SK-N-SH (cell line): Measurements from ENCODE around the gene ANKRD39. TPM values are rescaled to one million over a fixed set of nuclear protein-coding genes. Genes with fewer than 3 reads are reported as not detected.

Experiments
- CTCF ChIA-PET: fragments of 300-600, 350-600 bp; formaldehyde crosslinking; extraction: SDS; loops from one replicate; lab custom pipeline; 2021; lab: Yijun Ruan, JAX
- POLR2A ChIA-PET: fragments of 350-600 bp; sonication (Branson Sonifier 250); formaldehyde crosslinking; extraction: SDS; loops from one replicate; lab custom pipeline; 2020; ENCODE audit warnings: antibody characterized with exemption, inconsistent platforms; lab: Yijun Ruan, JAX
- DNase-seq: peaks from one replicate; pipeline ENCODE4 v3.0.0; 2012
- H2AFZ ChIP-seq: fragments of 200-600 bp; sonication (generic); 2 replicates; pipeline ENCODE4 v1.8.1; 2016; ENCODE audit warnings: antibody characterized with exemption, mild to moderate bottlenecking, low read depth
- H3F3A ChIP-seq: fragments of 200-600 bp; sonication (generic); replicated peaks from 2 replicates; pipeline ENCODE3; 2016; ENCODE audit warnings: antibody characterized with exemption, mild to moderate bottlenecking; ENCODE audit not compliant: insufficient read depth
- H3K27ac ChIP-seq, 2 experiments: fragments of 200-500 bp in 1 of 2; fragments of 200-600 bp in 1 of 2; sonication (Bioruptor generic) in 1 of 2; sonication (generic), shearing (Covaris generic) in 1 of 2; 2 replicates each; pipeline versions ENCODE4 v1.5.1 to v1.6.1; 2014 to 2016; ENCODE audit warnings: low read depth in 2 of 2, inconsistent platforms in 1 of 2, low read length in 1 of 2, mild to moderate bottlenecking in 1 of 2, mixed read lengths in 1 of 2
- H3K27me3 ChIP-seq: fragments of 200-600 bp; sonication (generic), shearing (Covaris generic); 2 replicates; pipeline ENCODE4 v1.6.1; 2016; ENCODE audit warnings: mixed run types; ENCODE audit not compliant: insufficient read depth
- H3K36me3 ChIP-seq, 2 experiments: fragments of 200-500 bp in 1 of 2; fragments of 200-600 bp in 1 of 2; sonication (Bioruptor generic) in 1 of 2; sonication (generic) in 1 of 2; replicated peaks in 1 of 2; 2 replicates each; pipeline versions ENCODE3 to v1.5.1; 2014 to 2016; ENCODE audit warnings: low read length in 1 of 2, mild to moderate bottlenecking in 1 of 2; ENCODE audit not compliant: insufficient read depth in 2 of 2, control insufficient read depth in 1 of 2
- H3K4me1 ChIP-seq, 2 experiments: fragments of 200-500 bp in 1 of 2; fragments of 200-600 bp in 1 of 2; sonication (Bioruptor generic) in 1 of 2; sonication (generic), shearing (Covaris generic) in 1 of 2; 2 replicates each; pipeline versions ENCODE4 v1.5.1 to v1.6.1; 2014 to 2016; ENCODE audit warnings: low read depth in 1 of 2, low read length in 1 of 2, mixed run types in 1 of 2; ENCODE audit not compliant: insufficient read depth in 2 of 2, control insufficient read depth in 1 of 2
- H3K4me2 ChIP-seq: fragments of 200-600 bp; sonication (generic), shearing (Covaris generic); 2 replicates; pipeline ENCODE4 v1.6.1; 2017; ENCODE audit warnings: mixed run types
- H3K4me3 ChIP-seq, 2 experiments: fragments of 200-500 bp in 1 of 2; fragments of 200-600 bp in 1 of 2; sonication (Bioruptor generic) in 1 of 2; sonication (generic), shearing (Covaris generic) in 1 of 2; 2 replicates each; pipeline versions ENCODE4 v1.5.1 to v1.8.1; 2014 to 2016; ENCODE audit warnings: low read depth in 2 of 2, inconsistent platforms in 1 of 2, low read length in 1 of 2, mild to moderate bottlenecking in 1 of 2, mixed read lengths in 1 of 2, moderate library complexity in 1 of 2
- H3K79me2 ChIP-seq: fragments of 200-600 bp; sonication (generic); 2 replicates; pipeline ENCODE4 v1.8.1; 2017; ENCODE audit warnings: mild to moderate bottlenecking; ENCODE audit not compliant: insufficient read depth
- H3K9ac ChIP-seq: fragments of 200-600 bp; sonication (generic); 2 replicates; pipeline ENCODE4 v1.6.1; 2017; ENCODE audit warnings: mixed run types
- H3K9me2 ChIP-seq: fragments of 200-600 bp; sonication (generic); 2 replicates; pipeline ENCODE4 v1.6.1; 2017; ENCODE audit warnings: mixed run types
- H3K9me3 ChIP-seq: fragments of 200-600 bp; sonication (generic); 2 replicates; pipeline ENCODE4 v1.6.1; 2017; ENCODE audit warnings: mixed run types, mild to moderate bottlenecking, moderate library complexity
- H4K20me1 ChIP-seq: fragments of 200-600 bp; sonication (generic); 2 replicates; pipeline ENCODE4 v1.6.1; 2017; ENCODE audit warnings: mild to moderate bottlenecking, mixed run types; ENCODE audit not compliant: insufficient read depth
- EP300 ChIP-seq, 2 experiments: IDR thresholded peaks; 2 replicates each; pipeline versions ENCODE4 v1.4.0 to v1.6.1; 2012; ENCODE audit warnings: borderline replicate concordance in 1 of 2, low read depth in 1 of 2, low read length in 1 of 2
- EZH2phosphoT487 ChIP-seq: fragments of 200-600 bp; sonication (generic); IDR thresholded peaks from 2 replicates; pipeline ENCODE4 v1.6.1; 2017; ENCODE audit warnings: low read depth, mixed run types, mild to moderate bottlenecking, antibody characterized with exemption, moderate library complexity, borderline replicate concordance
- FOXJ3 ChIP-seq: sonication (generic); formaldehyde crosslinking; IDR thresholded peaks from 2 replicates; pipeline ENCODE4 v1.5.1; 2020; ENCODE audit warnings: mild to moderate bottlenecking, missing genetic modification reagents
- GABPA ChIP-seq: IDR thresholded peaks from 2 replicates; pipeline ENCODE4 v1.4.0; 2012; ENCODE audit warnings: low read depth, mild to moderate bottlenecking
- GATA2 ChIP-seq: sonication (generic); formaldehyde crosslinking; IDR thresholded peaks from 2 replicates; pipeline ENCODE4 v1.5.0; 2020; ENCODE audit warnings: mild to moderate bottlenecking, missing genetic modification reagents
- JUND ChIP-seq: IDR thresholded peaks from 2 replicates; pipeline ENCODE4 v1.4.0; 2012
- MAX ChIP-seq: IDR thresholded peaks from 2 replicates; pipeline ENCODE4 v1.4.0; 2012; ENCODE audit warnings: low read depth
- NFIC ChIP-seq: IDR thresholded peaks from 2 replicates; pipeline ENCODE4 v1.4.0; 2012; ENCODE audit warnings: borderline replicate concordance
- POLR2AphosphoS5 ChIP-seq: IDR thresholded peaks from 2 replicates; pipeline ENCODE4 v1.6.1; 2012; ENCODE audit warnings: low read depth, low read length
- RAD21 ChIP-seq: IDR thresholded peaks from 2 replicates; pipeline ENCODE4 v1.6.1; 2012; ENCODE audit warnings: mild to moderate bottlenecking, low read length
- RCOR1 ChIP-seq: fragments of 150-350 bp; IDR thresholded peaks from 2 replicates; pipeline ENCODE4 v1.6.1; 2017; ENCODE audit warnings: antibody characterized with exemption, low read length
- RFX5 ChIP-seq: IDR thresholded peaks from 2 replicates; pipeline ENCODE4 v1.6.1; 2012; ENCODE audit warnings: mild to moderate bottlenecking, improper control_type of control experiment, low read length
- SMC3 ChIP-seq: IDR thresholded peaks from 2 replicates; pipeline ENCODE4 v1.6.1; 2012; ENCODE audit warnings: low read depth, low read length, improper control_type of control experiment
- TAF1 ChIP-seq: IDR thresholded peaks from 2 replicates; pipeline ENCODE4 v1.6.1; 2012; ENCODE audit warnings: low read depth, mild to moderate bottlenecking, low read length, moderate library complexity, borderline replicate concordance
- TCF12 ChIP-seq: IDR thresholded peaks from 2 replicates; pipeline ENCODE4 v1.4.0; 2012
- USF1 ChIP-seq: IDR thresholded peaks from 2 replicates; pipeline ENCODE4 v1.4.0; 2012; ENCODE audit warnings: low read depth, borderline replicate concordance
- USF2 ChIP-seq: fragments of 150-350 bp; IDR thresholded peaks from 2 replicates; pipeline ENCODE4 v1.6.1; 2017; ENCODE audit warnings: antibody characterized with exemption, low read length, low read depth, borderline replicate concordance
- WGBS: methylation state at CpG from one replicate; pipeline ENCODE4 v1.1.6; 2017; ENCODE audit warnings: low lambda C conversion rate; 5-methylcytosine and 5-hydroxymethylcytosine counted together
- polyA plus RNA-seq, 3 experiments: library from polyadenylated mRNA; depleted of rRNA; stranded (reverse); fragments of >200 nt; gene quantifications; 2 replicates each; pipeline ENCODE4 v1.2.3, GENCODE V29; 2012

Gene ANKRD39
- polyA plus RNA-seq, 1 of the 3 experiments (the other 2 are of a cell fraction) = 11.8 TPM

GRCh38 chr2:96866149-96866548, 8.3 kb upstream of the ANKRD39 start:
- 97% methylated on average over 10 of the region's 14 CpGs for WGBS
- H3K4me2 ChIP-seq = no peak overlapping the region
- TF ChIP-seq POLR2AphosphoS5 (no peak), FOXJ3 (CRISPR knock-in tag) (no peak), SMC3 (no peak), EZH2phosphoT487 (no peak), JUND (no peak), USF1 (no peak), EP300 (IDR thresholded peaks at IDR 0.05; ENCODE audit: borderline replicate concordance in 1 of 2, low read depth in 1 of 2, low read length in 1 of 2) (no peak), GABPA (no peak), MAX (no peak), RCOR1 (no peak), USF2 (no peak), NFIC (no peak), TAF1 (no peak), RFX5 (no peak), RAD21 (no peak), GATA2 (CRISPR knock-in tag) (no peak), TCF12 (no peak)
- H3K27ac ChIP-seq = no peak overlapping the region
- H3K4me3 ChIP-seq = no peak overlapping the region
- peaks cover 38% of the 10 kb centered on the region for H3K79me2 ChIP-seq
- no peak overlapping the region for H3K9ac ChIP-seq
- ChIA-PET CTCF (interaction anchor here (4.2 to 6.8 kb wide), 2 partner anchors 8 to 84 kb away, joined by 59 to 93 read pairs; partner anchors contain the start of gene ANKRD39), POLR2A (no interaction called here)
- H3K4me1 ChIP-seq = peaks cover 0 to 25% of the 10 kb centered on the region in 2 experiments; a peak in 1 of 4 replicates
- no peak overlapping the region for H2AFZ ChIP-seq
- H3K36me3 ChIP-seq = peaks cover 5 to 54% of the 10 kb centered on the region in 2 experiments
- no peaks in the 10 kb centered on the region for H3K9me2 ChIP-seq
- no peaks in the 10 kb centered on the region for H3F3A ChIP-seq
- H3K9me3 ChIP-seq = no peaks in the 10 kb centered on the region
- H4K20me1 ChIP-seq = peaks cover 30% of the 10 kb centered on the region; the same call in 1 of the 2 replicates
- DNase-seq = no peak
- no peaks in the 10 kb centered on the region for H3K27me3 ChIP-seq

- POLR2A ChIA-PET = no interaction called here
- peaks cover 5 to 59% of the 10 kb centered on the region in 2 experiments for H3K36me3 ChIP-seq
- H3K79me2 ChIP-seq = peaks cover 38% of the 10 kb centered on the region
- H3K4me3 ChIP-seq = no peak overlapping the region
- H2AFZ ChIP-seq = no peak overlapping the region
- no peak for DNase-seq
- H3K9me2 ChIP-seq = no peaks in the 10 kb centered on the region
- TF ChIP-seq EP300 (IDR thresholded peaks at IDR 0.05; ENCODE audit: borderline replicate concordance in 1 of 2, low read depth in 1 of 2, low read length in 1 of 2) (no peak), MAX (no peak), TAF1 (no peak), SMC3 (no peak), NFIC (no peak), TCF12 (no peak)
- H3K4me2 ChIP-seq = no peak overlapping the region
- WGBS = 91% methylated on average over 15 of the region's 16 CpGs
- H3K9me3 ChIP-seq = no peaks in the 10 kb centered on the region
- no peaks in the 10 kb centered on the region for H3K27me3 ChIP-seq
- CTCF ChIA-PET = interaction anchor here (6.8 kb wide), 1 partner anchor 84 kb away, joined by 93 read pairs; no protein-coding TSS in a partner anchor
- H3F3A ChIP-seq = no peaks in the 10 kb centered on the region
- H4K20me1 ChIP-seq = peaks cover 30% of the 10 kb centered on the region; the same call in 1 of the 2 replicates
- no peak overlapping the region for H3K27ac ChIP-seq
- no peak overlapping the region for H3K9ac ChIP-seq
- H3K4me1 ChIP-seq = peaks cover 0 to 20% of the 10 kb centered on the region in 2 experiments; a peak in 1 of 4 replicates
These were observed 7.8 kb upstream of the ANKRD39 start for GRCh38 chr2:96865654-96866053.
